Neural progenitor cell (in vitro differentiated cells): ENCODE results near the gene GPR82. TPM values are rescaled to one million over a fixed set of nuclear protein-coding genes. Genes with fewer than 3 reads are reported as not detected.

Experiments used
- DNase-seq: peaks from one replicate; pipeline ENCODE4 v3.0.0-alpha.2; 2016; ENCODE audit warnings: low spot score
- H2AFZ ChIP-seq: fragments of 200-600 bp; sonication (generic); replicated peaks from 2 replicates; pipeline ENCODE4 v1.6.1; 2016; ENCODE audit warnings: antibody characterized with exemption
- H3F3A ChIP-seq: fragments of 200-600 bp; sonication (generic); 2 replicates; pipeline ENCODE4 v1.6.1; 2016; ENCODE audit warnings: antibody characterized with exemption, low read depth
- H3K27ac ChIP-seq: fragments of 200-600 bp; sonication (generic); 2 replicates; pipeline ENCODE4 v1.5.1; 2016; ENCODE audit warnings: mild to moderate bottlenecking
- H3K27me3 ChIP-seq: fragments of 200-600 bp; sonication (generic); 2 replicates; pipeline ENCODE4 v1.6.1; 2016; ENCODE audit warnings: mild to moderate bottlenecking, moderate library complexity
- H3K36me3 ChIP-seq: fragments of 200-600 bp; sonication (generic); 2 replicates; pipeline ENCODE4 v1.5.1; 2016
- H3K4me1 ChIP-seq: fragments of 200-600 bp; sonication (generic); 2 replicates; pipeline ENCODE4 v1.6.1; 2016; ENCODE audit warnings: mixed run types
- H3K4me2 ChIP-seq: fragments of 200-600 bp; sonication (generic); 2 replicates; pipeline ENCODE4 v1.6.1; 2016
- H3K4me3 ChIP-seq: fragments of 200-600 bp; sonication (generic); 2 replicates; pipeline ENCODE4 v1.5.1; 2016
- H3K79me2 ChIP-seq: fragments of 200-600 bp; sonication (generic); 2 replicates; pipeline ENCODE4 v1.6.1; 2016; ENCODE audit warnings: low read depth
- H3K9ac ChIP-seq: fragments of 200-600 bp; sonication (generic); 2 replicates; pipeline ENCODE4 v1.6.1; 2016
- H3K9me3 ChIP-seq: fragments of 200-600 bp; sonication (generic); 2 replicates; pipeline ENCODE4 v1.5.1; 2016; ENCODE audit warnings: low read depth
- H4K20me1 ChIP-seq: fragments of 200-600 bp; sonication (generic); 2 replicates; pipeline ENCODE4 v1.6.1; 2016; ENCODE audit warnings: low read depth
- H3K27ac Mint-ChIP-seq: 3 replicates; pipeline ENCODE4 v1.8.0; 2021; ENCODE audit warnings: mixed read lengths
- H3K27me3 Mint-ChIP-seq: 2 replicates; pipeline ENCODE4 v1.8.0; 2022; ENCODE audit warnings: low read depth, mild to moderate bottlenecking, inconsistent platforms, moderate library complexity, mixed read lengths; ENCODE audit not compliant: insufficient read depth
- H3K36me3 Mint-ChIP-seq: 3 replicates; pipeline ENCODE4 v1.8.0; 2021; ENCODE audit warnings: mixed read lengths
- H3K4me1 Mint-ChIP-seq: 3 replicates; pipeline ENCODE4 v1.8.0; 2021; ENCODE audit warnings: mixed read lengths
- H3K4me3 Mint-ChIP-seq: 3 replicates; pipeline ENCODE4 v1.8.0; 2021; ENCODE audit warnings: mild to moderate bottlenecking, moderate library complexity, mixed read lengths
- H3K9me3 Mint-ChIP-seq: 3 replicates; pipeline ENCODE4 v1.8.0; 2020; ENCODE audit warnings: mixed read lengths
- CTCF ChIP-seq: fragments of 200-600 bp; sonication (generic); IDR thresholded peaks from 2 replicates; pipeline ENCODE4 v1.5.1; 2017; ENCODE audit warnings: antibody characterized with exemption, mild to moderate bottlenecking
- EZH2 ChIP-seq: fragments of 200-600 bp; sonication (generic); IDR thresholded peaks from 2 replicates; pipeline ENCODE4 v1.6.1; 2017; ENCODE audit warnings: antibody characterized with exemption, mild to moderate bottlenecking, moderate library complexity
- EZH2phosphoT487 ChIP-seq: fragments of 200-600 bp; sonication (generic); IDR thresholded peaks from 2 replicates; pipeline ENCODE4 v1.6.1; 2017; ENCODE audit warnings: antibody characterized with exemption
- total RNA-seq: library from RNA; depleted of rRNA; stranded (reverse); fragments of >200 nt; gene quantifications from 2 replicates; pipeline ENCODE4 v1.2.3, GENCODE V29; 2015; ENCODE audit warnings: low replicate concordance

Gene GPR82
- total RNA-seq, 1 donor from 2014 or later = not detected

- no peaks in the 10 kb centered on the region for H3K9me3 Mint-ChIP-seq
Measured at GRCh38 chrX:41695426-41695825, 28.6 kb upstream of the GPR82 start.

DNA sequence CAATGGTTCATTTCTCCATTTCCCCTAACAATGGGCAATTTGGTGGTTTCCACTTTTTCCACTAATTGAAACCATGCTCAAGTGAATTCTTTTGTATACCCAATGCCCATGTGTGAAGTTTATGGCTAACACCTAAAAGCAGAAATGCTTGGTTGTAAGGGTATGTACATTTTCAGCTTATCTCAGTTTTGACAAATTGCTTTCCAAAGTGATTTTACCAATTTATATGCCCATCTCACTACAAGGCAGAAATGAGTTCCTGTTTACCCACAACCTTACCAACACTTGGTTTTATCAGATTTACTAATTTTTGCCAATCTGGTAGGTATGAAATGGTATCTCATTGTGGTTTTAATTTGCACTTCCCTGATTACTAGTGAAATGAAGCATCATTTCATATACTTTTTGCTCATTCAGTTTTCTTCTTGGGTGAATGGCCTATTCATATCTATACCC is 20.4 kb upstream of the GPR82 start:
- H3K79me2 ChIP-seq = no peaks in the 10 kb centered on the region
- H3F3A ChIP-seq = peaks cover 3% of the 10 kb centered on the region
- no peak for TF ChIP-seq EZH2phosphoT487
- TF ChIP-seq EZH2 = no peak
- no peak for TF ChIP-seq CTCF
- H3K9me3 ChIP-seq = no peaks in the 10 kb centered on the region
- Mint-ChIP-seq H3K4me1 (no peaks in the 10 kb centered on the region), H3K4me3 (no peak overlapping the region), H3K27me3 (no peaks in the 10 kb centered on the region), H3K36me3 (no peaks in the 10 kb centered on the region), H3K9me3 (no peaks in the 10 kb centered on the region), H3K27ac (no peak overlapping the region)
- no peak overlapping the region for H2AFZ ChIP-seq
- no peak overlapping the region for H3K27ac ChIP-seq
- H3K36me3 ChIP-seq = no peaks in the 10 kb centered on the region
- H3K4me2 ChIP-seq = no peak overlapping the region
- no peaks in the 10 kb centered on the region for H4K20me1 ChIP-seq
- H3K9ac ChIP-seq = no peak overlapping the region
- H3K4me1 ChIP-seq = no peaks in the 10 kb centered on the region
- no peak for DNase-seq
- H3K4me3 ChIP-seq = no peak overlapping the region
- no peaks in the 10 kb centered on the region for H3K27me3 ChIP-seq

More at GRCh38 chrX:41695426-41695825, 28.6 kb upstream of the GPR82 start:
- Histone ChIP-seq H3K36me3 (no peaks in the 10 kb centered on the region), H3K27ac (no peak overlapping the region), H3K4me1 (no peaks in the 10 kb centered on the region), H2AFZ (no peak overlapping the region), H3K9ac (no peak overlapping the region), H3F3A (no peaks in the 10 kb centered on the region), H3K79me2 (no peaks in the 10 kb centered on the region), H4K20me1 (no peaks in the 10 kb centered on the region), H3K4me2 (no peak overlapping the region), H3K27me3 (no peaks in the 10 kb centered on the region), H3K9me3 (no peaks in the 10 kb centered on the region), H3K4me3 (no peak overlapping the region)
- Mint-ChIP-seq H3K27ac (no peak overlapping the region), H3K4me3 (no peak overlapping the region), H3K27me3 (peaks cover 2% of the 10 kb centered on the region), H3K36me3 (peaks cover 3% of the 10 kb centered on the region), H3K4me1 (no peaks in the 10 kb centered on the region)
- no peak for TF ChIP-seq CTCF
- no peak for TF ChIP-seq EZH2phosphoT487
- no peak for TF ChIP-seq EZH2
- DNase-seq = no peak

GRCh38 chrX:41705042-41705441 is 18.9 kb upstream of the GPR82 start:
- H3K4me1 Mint-ChIP-seq = no peaks in the 10 kb centered on the region
- no peaks in the 10 kb centered on the region for H3K27me3 Mint-ChIP-seq
- Histone ChIP-seq H3F3A (peaks cover 3% of the 10 kb centered on the region), H3K4me1 (no peaks in the 10 kb centered on the region), H3K9me3 (no peaks in the 10 kb centered on the region), H3K79me2 (no peaks in the 10 kb centered on the region), H4K20me1 (no peaks in the 10 kb centered on the region), H2AFZ (no peak overlapping the region), H3K4me3 (no peak overlapping the region), H3K36me3 (no peaks in the 10 kb centered on the region), H3K9ac (no peak overlapping the region), H3K4me2 (no peak overlapping the region), H3K27ac (no peak overlapping the region), H3K27me3 (no peaks in the 10 kb centered on the region)
- no peaks in the 10 kb centered on the region for H3K36me3 Mint-ChIP-seq
- no peak for DNase-seq
- TF ChIP-seq EZH2 = no peak
- TF ChIP-seq EZH2phosphoT487 = no peak
- TF ChIP-seq CTCF = no peak
- no peak overlapping the region for H3K27ac Mint-ChIP-seq
- no peaks in the 10 kb centered on the region for H3K9me3 Mint-ChIP-seq
- no peak overlapping the region for H3K4me3 Mint-ChIP-seq
